NT2/D1 (cell line): ENCODE results near the gene GLOD4.
"Not testable (repeated sequence)": the region's sequence is repeated elsewhere in the genome, so short reads cannot be mapped to it uniquely, and the experiment has no call there.

Source experiments
- DNase-seq: peaks from one replicate; pipeline ENCODE4 v3.0.0-alpha.2; 2011; ENCODE audit warnings: low read depth, low spot score
- H3K27me3 ChIP-seq: 2 replicates; pipeline ENCODE4 v1.6.0; 2011; ENCODE audit warnings: mild to moderate bottlenecking; ENCODE audit not compliant: insufficient read length, insufficient read depth
- H3K36me3 ChIP-seq: 2 replicates; pipeline ENCODE4 v1.6.1; 2011; ENCODE audit warnings: mild to moderate bottlenecking, low read length, mixed read lengths; ENCODE audit not compliant: insufficient read depth, insufficient read length
- H3K4me1 ChIP-seq: 2 replicates; pipeline ENCODE4 v1.5.1; 2011; ENCODE audit not compliant: insufficient read depth, insufficient read length
- H3K4me3 ChIP-seq: 2 replicates; pipeline ENCODE4 v1.5.1; 2011; ENCODE audit warnings: low read depth; ENCODE audit not compliant: insufficient read length
- H3K9ac ChIP-seq: 2 replicates; pipeline ENCODE4 v1.6.0; 2011; ENCODE audit warnings: low read depth; ENCODE audit not compliant: insufficient read length
- H3K9me3 ChIP-seq: 2 replicates; pipeline ENCODE4 v1.5.1; 2011; ENCODE audit warnings: mild to moderate bottlenecking, low read length; ENCODE audit not compliant: insufficient read depth
- SUZ12 ChIP-seq: IDR thresholded peaks from 2 replicates; pipeline ENCODE4 v1.6.1; 2011; ENCODE audit not compliant: insufficient read length, insufficient read depth; ENCODE audit errors: extremely low read depth
- YY1 ChIP-seq: IDR thresholded peaks from 2 replicates; pipeline ENCODE4 v1.6.1; 2011; ENCODE audit not compliant: insufficient read length, insufficient read depth
- ZNF274 ChIP-seq: IDR thresholded peaks from 2 replicates; pipeline ENCODE4 v1.6.1; 2011; ENCODE audit warnings: mild to moderate bottlenecking, low read depth, low read length

GLOD4 gene

GRCh38 chr17:781805-782731 lies at the start of gene GLOD4, which contains the start of gene MRM3:
Gene GLOD4, minus strand, starts transcription at chr17:782280. Its CDS starts 25 bp downstream, at chr17:782255.
Gene MRM3, plus strand, starts transcription at chr17:782353. Its CDS starts 26 bp downstream, at chr17:782379.
- no peaks in the 10 kb centered on the region for H3K4me1 ChIP-seq
- peaks cover 50% of the 10 kb centered on the region for H3K36me3 ChIP-seq
- peak; percentile 58 for DNase-seq
- H3K27me3 ChIP-seq: no peaks in the 10 kb centered on the region
- no peaks in the 10 kb centered on the region for H3K9me3 ChIP-seq
- H3K4me3 ChIP-seq: peak within 1 kb of the TSS; percentile 95
- no peak for TF ChIP-seq SUZ12
- TF ChIP-seq ZNF274: no peak
- TF ChIP-seq YY1: peak; percentile 89
- peak within 1 kb of the TSS; percentile 95 for H3K9ac ChIP-seq

- no peak for TF ChIP-seq YY1
- no peak for TF ChIP-seq SUZ12
- Histone ChIP-seq H3K36me3 (peaks cover 7% of the 10 kb centered on the region), H3K27me3 (no peaks in the 10 kb centered on the region), H3K4me3 (no peak overlapping the region), H3K9ac (no peak overlapping the region), H3K9me3 (peaks cover 7% of the 10 kb centered on the region; the same call in 1 of the 2 replicates), H3K4me1 (peaks cover 6% of the 10 kb centered on the region)
- DNase-seq: no peak
Measured at GRCh38 chr17:830950-831349, 48.9 kb upstream of the GLOD4 start.

GRCh38 chr17:830381-830780 lies 48.3 kb upstream of the GLOD4 start:
- H3K27me3 ChIP-seq: no peaks in the 10 kb centered on the region

GRCh38 chr17:829614-830013 lies 47.5 kb upstream of the GLOD4 start:
- not testable (repeated sequence) for DNase-seq, H3K9ac ChIP-seq, H3K4me1 ChIP-seq, H3K4me3 ChIP-seq, H3K9me3 ChIP-seq, H3K27me3 ChIP-seq
- peaks cover 20% of the 10 kb centered on the region for H3K36me3 ChIP-seq

More at GRCh38 chr17:830381-830780, 48.3 kb upstream of the GLOD4 start:
- TF ChIP-seq ZNF274 (no peak), SUZ12 (no peak), YY1 (no peak)
- no peak for DNase-seq
- H3K4me3 ChIP-seq: no peak overlapping the region
- H3K36me3 ChIP-seq: peaks cover 12% of the 10 kb centered on the region
- peaks cover 7% of the 10 kb centered on the region; the same call in 1 of the 2 replicates for H3K9me3 ChIP-seq
- H3K4me1 ChIP-seq: peaks cover 7% of the 10 kb centered on the region
- H3K9ac ChIP-seq: no peak overlapping the region

GRCh38 chr17:828761-829160 lies 46.7 kb upstream of the GLOD4 start:
- Histone ChIP-seq H3K36me3 (peaks cover 25% of the 10 kb centered on the region), H3K9me3 (peaks cover 7% of the 10 kb centered on the region; the same call in 1 of the 2 replicates), H3K4me1 (peaks cover 6% of the 10 kb centered on the region), H3K9ac (no peak overlapping the region), H3K4me3 (no peak overlapping the region), H3K27me3 (no peaks in the 10 kb centered on the region)
- DNase-seq: no peak
- TF ChIP-seq ZNF274 (no peak), YY1 (no peak), SUZ12 (no peak)

GRCh38 chr17:826778-827177 lies 44.7 kb upstream of the GLOD4 start:
- Histone ChIP-seq H3K36me3 (peaks cover 37% of the 10 kb centered on the region), H3K4me3 (no peak overlapping the region), H3K9ac (no peak overlapping the region), H3K9me3 (peaks cover 4% of the 10 kb centered on the region; the same call in 1 of the 2 replicates), H3K27me3 (no peaks in the 10 kb centered on the region), H3K4me1 (peaks cover 6% of the 10 kb centered on the region)
- no peak for TF ChIP-seq YY1
- no peak for DNase-seq

GRCh38 chr17:825216-825615 lies 43.1 kb upstream of the GLOD4 start:
- no peak for DNase-seq
- TF ChIP-seq YY1 (no peak), ZNF274 (no peak), SUZ12 (no peak)
- no peak overlapping the region for H3K4me3 ChIP-seq
- peak overlapping the region; percentile 10 for H3K9ac ChIP-seq
- H3K27me3 ChIP-seq: no peaks in the 10 kb centered on the region
- H3K4me1 ChIP-seq: peaks cover 6% of the 10 kb centered on the region
- no peaks in the 10 kb centered on the region for H3K9me3 ChIP-seq
- peaks cover 43% of the 10 kb centered on the region for H3K36me3 ChIP-seq
